GM12801 (cell line): ENCODE measurements around the gene FLYWCH1.

Experiments used
- TF ChIP-seq, protein P1 (sequence below): IDR thresholded peaks from one replicate; pipeline ENCODE4 v1.5.1; 2011; ENCODE audit warnings: control low read depth; ENCODE audit not compliant: insufficient read length; ENCODE audit errors: extremely low read depth

The FLYWCH1 gene

DNA sequence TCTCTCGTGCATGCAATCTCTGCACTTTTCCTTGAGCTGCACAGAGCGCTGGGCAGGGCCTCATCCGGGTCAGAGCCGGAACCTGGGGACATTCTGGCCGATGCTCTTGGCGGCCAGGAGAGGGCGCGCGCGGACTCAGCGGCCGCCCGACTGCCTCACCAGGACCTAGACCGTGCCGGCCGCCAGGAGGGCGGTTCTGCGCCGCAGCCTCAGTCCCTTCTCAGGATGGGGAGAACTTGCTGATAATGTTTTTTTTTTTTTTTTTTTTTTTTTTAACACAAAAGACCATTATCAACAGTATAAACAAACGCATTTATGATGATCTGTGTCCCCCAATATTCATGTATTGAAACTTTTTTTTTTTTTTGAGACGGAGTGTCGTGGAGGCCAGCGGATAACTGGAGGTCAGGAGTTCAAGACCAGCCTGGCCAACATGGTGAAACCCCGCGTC lies 36.8 kb upstream of the FLYWCH1 start:
- TF ChIP-seq, protein P1, sequence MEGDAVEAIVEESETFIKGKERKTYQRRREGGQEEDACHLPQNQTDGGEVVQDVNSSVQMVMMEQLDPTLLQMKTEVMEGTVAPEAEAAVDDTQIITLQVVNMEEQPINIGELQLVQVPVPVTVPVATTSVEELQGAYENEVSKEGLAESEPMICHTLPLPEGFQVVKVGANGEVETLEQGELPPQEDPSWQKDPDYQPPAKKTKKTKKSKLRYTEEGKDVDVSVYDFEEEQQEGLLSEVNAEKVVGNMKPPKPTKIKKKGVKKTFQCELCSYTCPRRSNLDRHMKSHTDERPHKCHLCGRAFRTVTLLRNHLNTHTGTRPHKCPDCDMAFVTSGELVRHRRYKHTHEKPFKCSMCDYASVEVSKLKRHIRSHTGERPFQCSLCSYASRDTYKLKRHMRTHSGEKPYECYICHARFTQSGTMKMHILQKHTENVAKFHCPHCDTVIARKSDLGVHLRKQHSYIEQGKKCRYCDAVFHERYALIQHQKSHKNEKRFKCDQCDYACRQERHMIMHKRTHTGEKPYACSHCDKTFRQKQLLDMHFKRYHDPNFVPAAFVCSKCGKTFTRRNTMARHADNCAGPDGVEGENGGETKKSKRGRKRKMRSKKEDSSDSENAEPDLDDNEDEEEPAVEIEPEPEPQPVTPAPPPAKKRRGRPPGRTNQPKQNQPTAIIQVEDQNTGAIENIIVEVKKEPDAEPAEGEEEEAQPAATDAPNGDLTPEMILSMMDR, result no peak

GRCh38 chr16:2879854-2880508 lies 31.8 kb upstream of the FLYWCH1 start:
- TF ChIP-seq, protein P1, result no peak

GRCh38 chr16:2881783-2882649 lies 29.7 kb upstream of the FLYWCH1 start:
- TF ChIP-seq, protein P1, result no peak

- TF ChIP-seq, protein P1, result no peak
Measured at GRCh38 chr16:2882650-2883457, 28.9 kb upstream of the FLYWCH1 start, which contains the start of gene FLYWCH2. Gene FLYWCH2 (plus strand): TSS chr16:2883215. CDS start chr16:2896450, 13,235 bp downstream.

GRCh38 chr16:2883458-2883908 lies 28.2 kb upstream of the FLYWCH1 start:
- TF ChIP-seq, protein P1, result no peak

DNA sequence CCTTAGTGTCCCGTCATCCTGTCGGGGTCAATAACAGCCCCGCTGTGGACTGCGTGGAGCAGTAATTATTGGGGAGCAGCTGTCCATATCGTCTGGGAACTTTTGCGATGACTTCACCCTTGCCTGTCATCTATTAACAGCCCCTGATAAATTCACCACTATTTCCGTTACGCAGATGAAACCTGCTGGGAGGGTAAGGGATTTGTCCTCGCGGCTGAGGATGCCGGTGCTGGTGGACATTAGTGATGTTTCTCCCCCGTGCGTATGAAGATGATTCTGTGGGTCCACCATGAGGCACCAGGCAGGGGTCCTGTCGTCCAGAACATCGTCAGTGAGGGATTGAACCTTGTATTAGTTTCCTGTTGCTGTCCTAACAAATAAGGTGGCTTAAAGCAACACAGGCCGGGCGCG lies 27.7 kb upstream of the FLYWCH1 start:
- TF ChIP-seq, protein P1, result no peak

DNA sequence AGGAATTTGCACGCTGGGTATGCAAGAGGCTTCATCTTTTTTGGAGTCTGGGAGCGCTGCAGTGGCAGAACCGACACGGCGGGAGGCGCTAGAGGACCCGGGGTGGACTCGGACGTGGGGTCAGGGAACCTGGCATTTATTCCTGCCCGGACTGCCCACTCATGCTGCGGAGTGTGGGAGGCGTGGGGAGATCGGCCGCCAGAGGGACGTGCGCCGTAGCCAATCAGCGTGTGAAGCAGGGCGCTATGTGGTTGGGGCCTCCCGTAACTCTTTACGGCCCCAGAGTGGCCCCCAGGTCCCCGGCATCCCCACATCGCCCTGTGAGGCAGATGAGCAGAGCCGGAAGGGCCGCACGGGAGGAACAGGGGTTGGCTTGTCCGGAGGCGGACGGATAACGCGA lies 17.5 kb upstream of the FLYWCH1 start:
- TF ChIP-seq, protein P1, result no peak
